Tibial artery (tissue), 4 donors: Measurements from ENCODE around the gene HCAR3.

Experiments
- DNase-seq, 2 donors: peaks; one replicate each; pipeline ENCODE4 v3.0.0-alpha.2; 2019
- H3K27ac ChIP-seq, 2 donors: fragments of 200-600 bp; sonication (generic) in 1 of 2; 1 replicate in 1 of 2; 2 replicates in 1 of 2; pipeline ENCODE4 v1.5.1; 2018 to 2019; ENCODE audit warnings: mild to moderate bottlenecking in 1 of 2
- H3K27me3 ChIP-seq, 2 donors: fragments of 200-600 bp; sonication (generic) in 1 of 2; one replicate each; pipeline versions ENCODE4 v1.5.1 to v1.6.0; 2016 to 2019
- H3K36me3 ChIP-seq, 3 donors: fragments of 200-600 bp; sonication (generic) in 2 of 3; one replicate each; pipeline ENCODE4 v1.5.1; 2016 to 2019; ENCODE audit warnings: mild to moderate bottlenecking in 2 of 3
- H3K4me1 ChIP-seq, 4 donors: fragments of 200-600 bp; sonication (generic) in 2 of 4; 1 replicate in 3 of 4; 2 replicates in 1 of 4; pipeline ENCODE4 v1.5.1; 2016 to 2019
- H3K4me3 ChIP-seq, 2 donors: fragments of 200-600 bp; sonication (generic) in 1 of 2; 1 replicate in 1 of 2; 2 replicates in 1 of 2; pipeline ENCODE4 v1.5.1; 2018 to 2019; ENCODE audit warnings: mild to moderate bottlenecking in 2 of 2
- H3K9me3 ChIP-seq, 3 donors: fragments of 200-600 bp; sonication (generic) in 1 of 3; one replicate each; pipeline ENCODE4 v1.5.1; 2016 to 2019
- CTCF ChIP-seq, 2 experiments: fragments of 200-600 bp in 1 of 2; fragments of 450-650 bp in 1 of 2; IDR thresholded peaks; one replicate each; pipeline ENCODE4 v1.5.1; 2017 to 2019; ENCODE audit warnings: antibody characterized with exemption in 2 of 2, mild to moderate bottlenecking in 1 of 2, moderate library complexity in 1 of 2
- intact Hi-C: fragments of 100-400 bp; cut with DNase I; formaldehyde crosslinking; loops from one replicate; pipeline ENCODE4 v1.15.0; 2023; ENCODE audit warnings: low total_unique reads

The HCAR3 gene

GRCh38 chr12:122732611-122733010, 16.0 kb upstream of the HCAR3 start:
- intact Hi-C loops: no loop called here
- Histone ChIP-seq H3K9me3 (no peaks in the 10 kb centered on the region), H3K27ac (no peak overlapping the region), H3K27me3 (peaks cover 0 to 4% of the 10 kb centered on the region in 2 donors), H3K4me1 (peaks cover 0 to 3% (median 2%) of the 10 kb centered on the region in 4 donors), H3K36me3 (no peaks in the 10 kb centered on the region), H3K4me3 (no peak overlapping the region)
- DNase-seq: peak in 1 of 2 donors; percentile 16
- TF ChIP-seq CTCF (IDR thresholded peaks at IDR 0.05): no peak

GRCh38 chr12:122732170-122732569, 15.6 kb upstream of the HCAR3 start:
- Histone ChIP-seq H3K4me1 (peaks cover 0 to 3% (median 2%) of the 10 kb centered on the region in 4 donors), H3K4me3 (no peak overlapping the region), H3K36me3 (no peaks in the 10 kb centered on the region), H3K9me3 (no peaks in the 10 kb centered on the region), H3K27me3 (peaks cover 0 to 4% of the 10 kb centered on the region in 2 donors), H3K27ac (no peak overlapping the region)
- intact Hi-C loops: no loop called here
- no peak for TF ChIP-seq CTCF (IDR thresholded peaks at IDR 0.05)
- peak in 1 of 2 donors; percentile 17 for DNase-seq

- peak within 1 kb of the TSS; percentile 41 to 46 for H3K4me3 ChIP-seq
- no peak within 1 kb of the TSS for H3K27ac ChIP-seq
- peak in 1 of 2 donors; percentile 57 for DNase-seq
- peaks cover 0 to 3% (median 2%) of the 10 kb centered on the region in 4 donors for H3K4me1 ChIP-seq
- peaks cover 0 to 4% of the 10 kb centered on the region in 2 donors for H3K27me3 ChIP-seq
- intact Hi-C loops: no loop called here
- no peaks in the 10 kb centered on the region for H3K36me3 ChIP-seq
- TF ChIP-seq CTCF (IDR thresholded peaks at IDR 0.05): no peak
- no peaks in the 10 kb centered on the region for H3K9me3 ChIP-seq
Measured at GRCh38 chr12:122730215-122731014, 13.8 kb upstream of the HCAR3 start, which contains the start of gene HCAR1. Gene HCAR1 (minus strand): TSS chr12:122730844. CDS start chr12:122730339, 505 bp downstream.

- no peak for TF ChIP-seq CTCF (IDR thresholded peaks at IDR 0.05)
- no peak overlapping the region for H3K27ac ChIP-seq
- H3K36me3 ChIP-seq: no peaks in the 10 kb centered on the region
- peaks cover 0 to 3% (median 2%) of the 10 kb centered on the region in 4 donors for H3K4me1 ChIP-seq
- DNase-seq: no peak
- H3K9me3 ChIP-seq: no peaks in the 10 kb centered on the region
- intact Hi-C loops: no loop called here
- H3K27me3 ChIP-seq: peaks cover 0 to 4% of the 10 kb centered on the region in 2 donors
- H3K4me3 ChIP-seq: peak overlapping the region; percentile 41 to 46
Measured at GRCh38 chr12:122729583-122730214, 13.1 kb upstream of the HCAR3 start.

GRCh38 chr12:122726080-122726558, 9.5 kb upstream of the HCAR3 start:
- intact Hi-C loops: no loop called here
- H3K4me1 ChIP-seq: peaks cover 0 to 3% (median 2%) of the 10 kb centered on the region in 4 donors
- no peak for DNase-seq
- H3K9me3 ChIP-seq: no peaks in the 10 kb centered on the region
- peaks cover 0 to 4% of the 10 kb centered on the region in 2 donors for H3K27me3 ChIP-seq
- no peak overlapping the region for H3K27ac ChIP-seq
- no peak for TF ChIP-seq CTCF (IDR thresholded peaks at IDR 0.05)
- H3K4me3 ChIP-seq: no peak overlapping the region
- H3K36me3 ChIP-seq: no peaks in the 10 kb centered on the region
